Measurements from ENCODE around the gene ANKRD11. TPM values are rescaled to one million over a fixed set of nuclear protein-coding genes. Genes with fewer than 3 reads are reported as not detected.

Gene ANKRD11
- total RNA-seq, 1 experiment from 2014 or later = 266 TPM

DNA sequence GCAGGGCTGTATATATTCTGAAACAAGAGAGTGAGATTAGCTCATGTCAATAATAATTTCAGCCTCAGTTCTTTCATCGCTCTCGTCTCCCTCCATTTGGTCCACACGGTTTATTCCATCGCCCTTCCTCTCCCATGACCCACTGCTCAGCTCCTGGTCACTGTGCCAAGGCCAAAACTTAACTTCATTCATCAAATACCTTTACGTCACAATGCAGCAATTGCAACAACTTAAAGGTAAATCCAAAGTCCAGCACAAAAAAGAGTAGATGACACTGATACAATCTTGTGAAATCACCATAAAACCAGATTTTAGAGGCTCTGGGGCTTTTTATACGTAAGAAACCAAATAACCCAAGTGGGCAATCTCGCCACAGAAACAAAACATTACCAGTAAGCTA is 72.0 kb downstream of the ANKRD11 start:
- ChIA-PET CTCF (no interaction called here), POLR2A (no interaction called here), RAD21 (ENCODE audit: low non-redundant PET in 1 of 2, low total read pairs in 2 of 2, uncharacterized antibody in 2 of 2, unreplicated experiment in 2 of 2) (no interaction called here)
- Histone ChIP-seq H3K27me3 (ENCODE audit: insufficient read depth, low read length) (no peaks in the 10 kb centered on the region), H3K4me3 (replicated peaks in 1 of 2; ENCODE audit: low read depth in 1 of 2, low read length in 2 of 2) (no peak overlapping the region), H3K4me1 (ENCODE audit: control insufficient read depth in 1 of 2, insufficient read depth in 2 of 2, low read length in 2 of 2) (no peaks in the 10 kb centered on the region), H3K9me3 (ENCODE audit: control insufficient read depth in 1 of 2, insufficient read depth in 1 of 2, low read depth in 1 of 2, low read length in 2 of 2) (no peaks in the 10 kb centered on the region), H3K9ac (ENCODE audit: low read length) (no peak overlapping the region), H2AFZ (ENCODE audit: low read depth, low read length, poor library complexity, severe bottlenecking) (no peak overlapping the region), H4K20me1 (ENCODE audit: insufficient read depth) (peaks cover 58% of the 10 kb centered on the region), H3K36me3 (ENCODE audit: control insufficient read depth in 1 of 2, insufficient read depth in 2 of 2, low read length in 2 of 2) (0 out of 4 replicates have a peak, but pooled peaks cover 0 to 3% of the 10 kb centered on the region in 2 experiments), H3K27ac (ENCODE audit: low read depth, low read length) (no peak overlapping the region), H3K79me2 (ENCODE audit: insufficient read depth, low read length) (peaks cover 98% of the 10 kb centered on the region), H3K9me2 (ENCODE audit: insufficient read depth) (no peaks in the 10 kb centered on the region), H3K4me2 (ENCODE audit: low read length) (no peak overlapping the region)
- no TSS peak for BruUV-seq (replicated peaks)
- ATAC-seq = no peak
- no peak for DNase-seq (ENCODE audit: low read depth, low spot score)
- no peak for TF ChIP-seq YY1 (IDR thresholded peaks at IDR 0.05; ENCODE audit: extremely low read depth, insufficient replicate concordance, low read depth, low read length)
- no peak for TF ChIP-seq CBX3 (IDR thresholded peaks at IDR 0.05; ENCODE audit: low read depth)
- no peak for TF ChIP-seq CEBPB (IDR thresholded peaks at IDR 0.05; ENCODE audit: low read depth)
- TF ChIP-seq POLR2A (IDR thresholded peaks at IDR 0.05; ENCODE audit: borderline replicate concordance, extremely low read depth, insufficient read depth, insufficient read length) = no peak
- no peak for TF ChIP-seq TCF7L2 (IDR thresholded peaks at IDR 0.05; ENCODE audit: borderline replicate concordance, extremely low read depth, insufficient read depth, insufficient read length)
- TF ChIP-seq POLR2AphosphoS5 (IDR thresholded peaks at IDR 0.05; ENCODE audit: low read depth, low read length) = no peak
- no peak for TF ChIP-seq JUND (IDR thresholded peaks at IDR 0.05)
- TF ChIP-seq, protein P1, sequence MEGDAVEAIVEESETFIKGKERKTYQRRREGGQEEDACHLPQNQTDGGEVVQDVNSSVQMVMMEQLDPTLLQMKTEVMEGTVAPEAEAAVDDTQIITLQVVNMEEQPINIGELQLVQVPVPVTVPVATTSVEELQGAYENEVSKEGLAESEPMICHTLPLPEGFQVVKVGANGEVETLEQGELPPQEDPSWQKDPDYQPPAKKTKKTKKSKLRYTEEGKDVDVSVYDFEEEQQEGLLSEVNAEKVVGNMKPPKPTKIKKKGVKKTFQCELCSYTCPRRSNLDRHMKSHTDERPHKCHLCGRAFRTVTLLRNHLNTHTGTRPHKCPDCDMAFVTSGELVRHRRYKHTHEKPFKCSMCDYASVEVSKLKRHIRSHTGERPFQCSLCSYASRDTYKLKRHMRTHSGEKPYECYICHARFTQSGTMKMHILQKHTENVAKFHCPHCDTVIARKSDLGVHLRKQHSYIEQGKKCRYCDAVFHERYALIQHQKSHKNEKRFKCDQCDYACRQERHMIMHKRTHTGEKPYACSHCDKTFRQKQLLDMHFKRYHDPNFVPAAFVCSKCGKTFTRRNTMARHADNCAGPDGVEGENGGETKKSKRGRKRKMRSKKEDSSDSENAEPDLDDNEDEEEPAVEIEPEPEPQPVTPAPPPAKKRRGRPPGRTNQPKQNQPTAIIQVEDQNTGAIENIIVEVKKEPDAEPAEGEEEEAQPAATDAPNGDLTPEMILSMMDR (IDR thresholded peaks at IDR 0.05 in 2 of 3, conservative IDR thresholded peaks at IDR 0.05 in 1 of 3; ENCODE audit: borderline replicate concordance in 1 of 3, insufficient read depth in 1 of 3, low read depth in 2 of 3, low read length in 2 of 3) = no peak
- TF ChIP-seq EZH2 (IDR thresholded peaks at IDR 0.05) = no peak
- TF ChIP-seq SIN3A (IDR thresholded peaks at IDR 0.05; ENCODE audit: low read depth) = no peak
- TF ChIP-seq ZFX (IDR thresholded peaks at IDR 0.05) = no peak
- TF ChIP-seq FOSL1 (IDR thresholded peaks at IDR 0.05; ENCODE audit: low read depth) = no peak
- TF ChIP-seq RAD21 (IDR thresholded peaks at IDR 0.05; ENCODE audit: low read depth) = no peak
- no peak for TF ChIP-seq ELF1 (IDR thresholded peaks at IDR 0.05; ENCODE audit: borderline replicate concordance, low read depth)
- TF ChIP-seq, protein P2, sequence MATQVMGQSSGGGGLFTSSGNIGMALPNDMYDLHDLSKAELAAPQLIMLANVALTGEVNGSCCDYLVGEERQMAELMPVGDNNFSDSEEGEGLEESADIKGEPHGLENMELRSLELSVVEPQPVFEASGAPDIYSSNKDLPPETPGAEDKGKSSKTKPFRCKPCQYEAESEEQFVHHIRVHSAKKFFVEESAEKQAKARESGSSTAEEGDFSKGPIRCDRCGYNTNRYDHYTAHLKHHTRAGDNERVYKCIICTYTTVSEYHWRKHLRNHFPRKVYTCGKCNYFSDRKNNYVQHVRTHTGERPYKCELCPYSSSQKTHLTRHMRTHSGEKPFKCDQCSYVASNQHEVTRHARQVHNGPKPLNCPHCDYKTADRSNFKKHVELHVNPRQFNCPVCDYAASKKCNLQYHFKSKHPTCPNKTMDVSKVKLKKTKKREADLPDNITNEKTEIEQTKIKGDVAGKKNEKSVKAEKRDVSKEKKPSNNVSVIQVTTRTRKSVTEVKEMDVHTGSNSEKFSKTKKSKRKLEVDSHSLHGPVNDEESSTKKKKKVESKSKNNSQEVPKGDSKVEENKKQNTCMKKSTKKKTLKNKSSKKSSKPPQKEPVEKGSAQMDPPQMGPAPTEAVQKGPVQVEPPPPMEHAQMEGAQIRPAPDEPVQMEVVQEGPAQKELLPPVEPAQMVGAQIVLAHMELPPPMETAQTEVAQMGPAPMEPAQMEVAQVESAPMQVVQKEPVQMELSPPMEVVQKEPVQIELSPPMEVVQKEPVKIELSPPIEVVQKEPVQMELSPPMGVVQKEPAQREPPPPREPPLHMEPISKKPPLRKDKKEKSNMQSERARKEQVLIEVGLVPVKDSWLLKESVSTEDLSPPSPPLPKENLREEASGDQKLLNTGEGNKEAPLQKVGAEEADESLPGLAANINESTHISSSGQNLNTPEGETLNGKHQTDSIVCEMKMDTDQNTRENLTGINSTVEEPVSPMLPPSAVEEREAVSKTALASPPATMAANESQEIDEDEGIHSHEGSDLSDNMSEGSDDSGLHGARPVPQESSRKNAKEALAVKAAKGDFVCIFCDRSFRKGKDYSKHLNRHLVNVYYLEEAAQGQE (IDR thresholded peaks at IDR 0.05; ENCODE audit: low read depth) = no peak
- TF ChIP-seq ZNF274 (IDR thresholded peaks at IDR 0.05; ENCODE audit: low read depth, low read length) = no peak
- TF ChIP-seq SP1 (IDR thresholded peaks at IDR 0.05; ENCODE audit: low read depth) = no peak
- TF ChIP-seq, protein P3, sequence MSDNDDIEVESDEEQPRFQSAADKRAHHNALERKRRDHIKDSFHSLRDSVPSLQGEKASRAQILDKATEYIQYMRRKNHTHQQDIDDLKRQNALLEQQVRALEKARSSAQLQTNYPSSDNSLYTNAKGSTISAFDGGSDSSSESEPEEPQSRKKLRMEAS (IDR thresholded peaks at IDR 0.05) = no peak
- no peak for TF ChIP-seq EGR1 (IDR thresholded peaks at IDR 0.05; ENCODE audit: low read depth)
- TF ChIP-seq, protein P4, sequence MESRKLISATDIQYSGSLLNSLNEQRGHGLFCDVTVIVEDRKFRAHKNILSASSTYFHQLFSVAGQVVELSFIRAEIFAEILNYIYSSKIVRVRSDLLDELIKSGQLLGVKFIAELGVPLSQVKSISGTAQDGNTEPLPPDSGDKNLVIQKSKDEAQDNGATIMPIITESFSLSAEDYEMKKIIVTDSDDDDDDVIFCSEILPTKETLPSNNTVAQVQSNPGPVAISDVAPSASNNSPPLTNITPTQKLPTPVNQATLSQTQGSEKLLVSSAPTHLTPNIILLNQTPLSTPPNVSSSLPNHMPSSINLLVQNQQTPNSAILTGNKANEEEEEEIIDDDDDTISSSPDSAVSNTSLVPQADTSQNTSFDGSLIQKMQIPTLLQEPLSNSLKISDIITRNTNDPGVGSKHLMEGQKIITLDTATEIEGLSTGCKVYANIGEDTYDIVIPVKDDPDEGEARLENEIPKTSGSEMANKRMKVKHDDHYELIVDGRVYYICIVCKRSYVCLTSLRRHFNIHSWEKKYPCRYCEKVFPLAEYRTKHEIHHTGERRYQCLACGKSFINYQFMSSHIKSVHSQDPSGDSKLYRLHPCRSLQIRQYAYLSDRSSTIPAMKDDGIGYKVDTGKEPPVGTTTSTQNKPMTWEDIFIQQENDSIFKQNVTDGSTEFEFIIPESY (IDR thresholded peaks at IDR 0.05; ENCODE audit: extremely low read depth, insufficient replicate concordance, low read length) = no peak
- intact Hi-C loops (cut with micrococcal nuclease) = no loop called here

Measured in HCT116 (cell line).